C4-2B (cell line): ENCODE data around the gene GSTO1.

Experiments
- ZFX ChIP-seq: fragments of 450-650 bp; IDR thresholded peaks from 2 replicates; pipeline ENCODE4 v1.6.1; 2017
- TF ChIP-seq, protein P1 (sequence below): fragments of 450-650 bp; conservative IDR thresholded peaks from 2 replicates; pipeline ENCODE4 v1.5.1; 2017; ENCODE audit warnings: mild to moderate bottlenecking

DNA sequence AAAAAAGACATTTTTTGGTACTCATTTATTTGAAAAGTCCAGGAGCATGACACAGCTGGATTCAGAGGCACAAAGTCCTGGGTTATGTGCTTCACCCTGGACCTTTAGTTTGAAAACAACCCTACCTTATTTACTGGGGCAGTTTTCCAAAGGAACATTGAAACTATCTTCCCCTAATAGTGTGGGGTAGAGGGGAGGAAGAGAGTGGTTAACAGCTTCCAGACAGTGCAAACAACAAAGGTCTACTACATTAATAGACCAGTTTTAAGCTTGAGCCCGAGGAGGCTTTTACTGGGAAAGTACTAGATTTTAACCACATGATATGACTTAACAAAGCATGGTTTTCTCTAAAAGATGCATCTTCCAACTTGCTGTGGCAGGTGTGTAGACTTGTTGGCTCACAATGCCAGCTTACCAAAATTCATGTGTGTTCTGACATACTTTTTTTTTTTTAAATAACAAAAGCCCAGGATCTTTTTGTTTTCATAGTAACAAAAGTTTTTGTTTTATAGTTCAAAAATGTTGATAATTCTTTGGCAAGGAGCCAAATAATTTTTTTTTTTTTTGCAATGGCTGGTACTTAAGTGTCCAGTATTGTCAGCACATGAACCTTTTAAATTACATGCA lies 1.8 kb downstream of the GSTO1 start:
- TF ChIP-seq, protein P1, sequence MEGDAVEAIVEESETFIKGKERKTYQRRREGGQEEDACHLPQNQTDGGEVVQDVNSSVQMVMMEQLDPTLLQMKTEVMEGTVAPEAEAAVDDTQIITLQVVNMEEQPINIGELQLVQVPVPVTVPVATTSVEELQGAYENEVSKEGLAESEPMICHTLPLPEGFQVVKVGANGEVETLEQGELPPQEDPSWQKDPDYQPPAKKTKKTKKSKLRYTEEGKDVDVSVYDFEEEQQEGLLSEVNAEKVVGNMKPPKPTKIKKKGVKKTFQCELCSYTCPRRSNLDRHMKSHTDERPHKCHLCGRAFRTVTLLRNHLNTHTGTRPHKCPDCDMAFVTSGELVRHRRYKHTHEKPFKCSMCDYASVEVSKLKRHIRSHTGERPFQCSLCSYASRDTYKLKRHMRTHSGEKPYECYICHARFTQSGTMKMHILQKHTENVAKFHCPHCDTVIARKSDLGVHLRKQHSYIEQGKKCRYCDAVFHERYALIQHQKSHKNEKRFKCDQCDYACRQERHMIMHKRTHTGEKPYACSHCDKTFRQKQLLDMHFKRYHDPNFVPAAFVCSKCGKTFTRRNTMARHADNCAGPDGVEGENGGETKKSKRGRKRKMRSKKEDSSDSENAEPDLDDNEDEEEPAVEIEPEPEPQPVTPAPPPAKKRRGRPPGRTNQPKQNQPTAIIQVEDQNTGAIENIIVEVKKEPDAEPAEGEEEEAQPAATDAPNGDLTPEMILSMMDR = no peak
- no peak for TF ChIP-seq ZFX
